ENCODE data around the gene BCAS3. TPM values are rescaled to one million over a fixed set of nuclear protein-coding genes. Genes with fewer than 3 reads are reported as not detected.

BCAS3 gene
- total RNA-seq, 1 experiment from 2014 or later, result 4.2 TPM

GRCh38 chr17:61064087-61064951 is 386.7 kb downstream of the BCAS3 start:
- DNase-seq (ENCODE audit: low read depth), result no peak

DNA sequence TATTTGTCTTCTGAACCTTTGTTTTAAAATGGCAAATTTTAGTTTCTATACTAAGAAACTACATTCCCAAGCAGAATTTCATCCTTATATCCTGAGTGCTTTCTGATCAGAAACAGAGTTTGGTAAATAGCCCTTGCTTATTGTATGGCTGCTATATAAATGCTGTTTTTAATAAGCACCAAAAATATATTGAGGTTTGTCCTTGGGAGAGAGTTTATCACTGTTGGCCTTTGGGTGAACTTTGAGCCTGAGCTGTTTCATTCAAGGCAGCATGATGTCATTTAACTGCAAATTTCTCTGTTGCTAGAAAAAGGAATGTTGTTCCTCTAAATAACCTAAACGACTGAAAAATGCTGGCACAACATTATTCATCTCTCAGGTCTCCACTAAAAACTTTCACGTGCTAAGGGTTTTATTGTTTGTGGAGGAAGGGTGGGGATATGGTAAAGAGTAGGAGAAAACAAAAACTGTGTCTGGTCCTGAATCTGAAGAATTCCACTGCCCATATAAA is 387.7 kb downstream of the BCAS3 start:
- DNase-seq (ENCODE audit: low read depth), result peak; percentile 7

GRCh38 chr17:61066062-61066461 is 388.4 kb downstream of the BCAS3 start:
- no peak for DNase-seq (ENCODE audit: low read depth)

GRCh38 chr17:61070649-61071048 is 393.0 kb downstream of the BCAS3 start:
- no peak for DNase-seq (ENCODE audit: low read depth)

- no peak for DNase-seq (ENCODE audit: low read depth)
These were observed 395.0 kb downstream of the BCAS3 start for GRCh38 chr17:61072648-61073047.

- DNase-seq (ENCODE audit: low read depth), result no peak
These were observed 395.5 kb downstream of the BCAS3 start for GRCh38 chr17:61073131-61073530.

DNA sequence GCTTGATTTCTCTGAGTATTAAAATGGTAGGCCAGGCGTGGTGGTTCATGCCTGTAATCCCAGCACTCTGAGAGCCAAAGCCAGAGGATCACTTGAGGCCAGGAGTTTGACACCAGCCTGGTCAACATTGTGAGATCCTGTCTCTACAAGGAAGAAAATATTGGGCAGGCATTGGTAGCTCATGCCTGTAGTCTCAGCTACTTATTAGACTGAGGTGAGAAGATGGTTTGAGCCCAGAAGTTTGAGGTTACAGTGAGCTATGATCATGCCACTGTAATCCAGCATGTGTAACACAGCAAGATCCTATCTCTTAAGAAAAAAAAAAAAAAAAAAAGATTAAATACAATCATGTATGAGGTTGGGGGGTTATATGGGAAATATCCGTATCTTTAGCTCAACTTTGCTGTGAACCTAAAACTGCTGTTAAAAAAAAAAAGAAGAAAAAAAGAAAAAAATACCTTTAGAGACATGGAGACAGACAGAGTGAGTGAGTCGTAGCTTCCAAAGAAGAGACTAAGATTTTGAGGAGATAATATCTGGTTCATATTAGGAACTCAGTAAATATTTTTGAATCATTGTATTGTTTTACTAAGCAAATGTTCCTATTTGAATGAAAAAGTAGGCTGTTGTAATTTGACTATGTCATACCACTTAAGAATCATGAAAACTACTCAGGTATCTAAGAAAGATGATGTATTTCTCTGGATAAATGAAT is 396.3 kb downstream of the BCAS3 start:
- no peak for DNase-seq (ENCODE audit: low read depth)

DNA sequence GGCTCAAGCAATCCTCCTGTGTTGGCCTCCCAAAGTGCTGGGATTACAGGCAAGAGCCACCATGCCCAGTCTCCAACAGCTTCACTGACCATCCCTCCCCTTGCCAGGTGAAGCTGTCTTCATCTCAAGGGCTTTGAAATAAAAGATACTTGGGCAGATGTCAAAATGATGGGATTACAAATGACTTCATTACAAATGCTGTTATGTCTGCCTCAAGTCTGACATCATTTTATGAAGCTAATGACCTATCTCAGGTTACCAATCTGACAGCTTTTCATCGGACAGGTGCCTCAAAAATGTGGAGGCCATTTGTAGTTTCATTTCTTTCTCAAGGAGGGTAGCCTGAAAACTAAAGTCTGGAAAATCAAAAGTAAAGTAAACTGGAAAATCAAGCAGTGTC is 398.3 kb downstream of the BCAS3 start:
- DNase-seq (ENCODE audit: low read depth), result no peak

DNA sequence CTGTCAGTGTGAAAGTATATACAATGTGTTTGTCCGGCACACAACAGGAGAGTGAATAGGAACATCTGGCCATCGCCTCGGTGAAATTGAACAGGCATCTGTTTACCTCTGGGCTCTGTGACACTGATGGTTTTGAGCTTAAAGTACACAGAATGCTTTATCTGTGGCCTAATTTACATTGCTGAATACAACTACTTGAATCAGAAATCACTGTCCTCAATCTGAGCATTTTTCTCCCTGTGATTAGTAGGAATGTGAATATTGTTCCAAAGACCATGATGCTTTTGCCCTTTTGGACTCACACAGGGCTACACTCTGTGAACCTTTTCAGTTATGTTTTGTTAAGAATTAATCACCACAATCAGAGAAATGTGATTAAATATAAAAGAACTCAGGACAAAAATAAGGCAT is 399.0 kb downstream of the BCAS3 start:
- DNase-seq (ENCODE audit: low read depth), result no peak

DNA sequence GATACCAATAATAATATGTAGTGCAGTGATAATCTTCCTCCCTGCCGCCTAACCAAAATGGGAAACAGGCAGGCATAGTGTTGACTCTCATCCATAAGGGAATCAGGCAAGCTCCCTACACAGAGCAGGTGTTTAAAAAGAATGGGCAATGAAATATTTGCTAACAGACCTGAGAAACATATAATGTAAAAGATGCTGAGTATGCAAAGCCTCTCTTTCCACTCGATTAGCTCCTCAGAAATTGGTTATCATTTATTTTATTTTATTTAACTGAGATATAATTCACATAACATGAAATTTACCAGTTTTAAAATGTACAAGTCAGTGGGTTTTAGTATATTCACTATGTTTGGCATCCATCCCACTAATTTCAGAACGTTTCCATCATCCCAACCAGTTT is 404.3 kb downstream of the BCAS3 start:
- DNase-seq (ENCODE audit: low read depth), result no peak

GRCh38 chr17:61084260-61084659 is 406.6 kb downstream of the BCAS3 start:
- DNase-seq (ENCODE audit: low read depth), result no peak

DNA sequence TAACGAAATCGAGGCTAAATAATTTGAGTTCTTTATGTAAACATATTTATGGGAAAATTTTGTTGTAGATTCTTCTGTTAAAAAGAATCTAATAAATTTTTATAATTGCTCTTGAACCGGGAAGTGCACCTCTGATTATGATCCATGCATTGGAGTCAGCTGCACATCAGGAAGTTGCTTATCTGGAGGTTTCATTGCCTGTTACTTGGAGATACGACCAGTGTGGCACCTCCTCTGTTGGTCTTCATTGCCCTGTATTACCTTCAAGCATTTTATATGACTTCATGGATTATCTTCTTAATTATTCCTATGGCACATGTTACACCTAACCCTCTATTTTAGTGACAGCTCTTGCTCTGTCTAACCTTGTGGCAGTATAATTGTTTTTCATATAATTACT is 409.4 kb downstream of the BCAS3 start:
- no peak for DNase-seq (ENCODE audit: low read depth)

DNA sequence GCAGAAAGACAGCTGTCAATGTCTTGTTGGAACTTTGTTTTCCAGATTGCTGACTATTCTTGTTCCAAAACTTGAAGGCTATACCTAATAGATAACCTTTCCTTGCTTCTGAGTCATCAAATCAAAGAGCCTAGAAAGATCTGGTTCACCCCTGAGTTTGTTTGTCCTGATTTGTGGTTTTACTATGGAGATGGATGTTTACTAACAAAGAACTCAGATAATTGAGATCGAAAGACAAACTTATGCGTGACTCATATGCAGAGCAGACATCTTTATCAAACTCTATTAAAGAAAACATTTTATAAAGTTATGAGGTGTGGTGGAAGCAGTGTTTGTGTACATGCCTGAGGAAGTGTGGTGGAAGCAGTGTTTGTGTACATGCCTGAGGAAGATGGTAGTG is 410.9 kb downstream of the BCAS3 start:
- DNase-seq (ENCODE audit: low read depth), result no peak

GRCh38 chr17:61091096-61091495 is 413.4 kb downstream of the BCAS3 start:
- no peak for DNase-seq (ENCODE audit: low read depth)

- no peak for DNase-seq (ENCODE audit: low read depth)
These were observed 420.1 kb downstream of the BCAS3 start for GRCh38 chr17:61097781-61098180.

DNA sequence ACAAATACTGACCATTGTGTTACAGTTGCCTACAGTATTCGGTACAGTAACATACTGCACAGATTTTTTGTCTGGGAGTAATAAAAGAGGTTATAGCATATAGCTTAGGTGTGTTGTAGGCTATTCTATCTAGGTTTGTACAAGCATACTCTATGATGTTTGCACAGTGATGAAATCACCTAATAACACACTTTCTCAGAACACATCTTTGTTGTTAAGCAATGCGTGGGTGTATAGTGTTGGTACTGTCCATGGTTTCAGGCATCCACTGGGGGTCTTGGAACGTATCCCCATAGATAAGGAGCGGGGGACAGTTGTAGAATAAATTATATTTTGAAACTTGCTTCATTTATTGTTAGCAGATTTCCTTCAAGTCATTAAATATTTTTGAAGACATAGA is 428.7 kb downstream of the BCAS3 start:
- no peak for DNase-seq (ENCODE audit: low read depth)

DNA sequence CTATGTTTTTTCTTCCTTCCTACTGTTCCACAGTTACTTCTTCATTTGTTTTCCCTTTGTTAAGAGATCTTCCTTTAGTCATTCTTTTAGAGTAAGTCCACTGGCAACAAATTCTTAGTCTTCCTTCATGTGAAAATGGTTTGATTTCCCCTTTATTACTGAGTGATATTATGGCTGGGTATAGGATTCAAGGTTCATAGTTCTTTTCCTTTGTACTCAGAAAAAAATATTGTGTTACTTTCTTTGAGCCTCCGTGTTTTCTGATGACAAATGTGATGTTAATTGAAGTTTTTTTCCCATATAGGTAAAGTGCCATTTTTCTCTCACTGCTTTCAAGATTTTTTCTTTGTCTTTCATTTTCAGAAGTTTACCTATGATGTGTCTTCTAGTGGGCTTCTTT is 438.9 kb downstream of the BCAS3 start:
- DNase-seq (ENCODE audit: low read depth), result no peak

- DNase-seq (ENCODE audit: low read depth), result no peak
These were observed 440.3 kb downstream of the BCAS3 start for GRCh38 chr17:61117983-61118382.

DNA sequence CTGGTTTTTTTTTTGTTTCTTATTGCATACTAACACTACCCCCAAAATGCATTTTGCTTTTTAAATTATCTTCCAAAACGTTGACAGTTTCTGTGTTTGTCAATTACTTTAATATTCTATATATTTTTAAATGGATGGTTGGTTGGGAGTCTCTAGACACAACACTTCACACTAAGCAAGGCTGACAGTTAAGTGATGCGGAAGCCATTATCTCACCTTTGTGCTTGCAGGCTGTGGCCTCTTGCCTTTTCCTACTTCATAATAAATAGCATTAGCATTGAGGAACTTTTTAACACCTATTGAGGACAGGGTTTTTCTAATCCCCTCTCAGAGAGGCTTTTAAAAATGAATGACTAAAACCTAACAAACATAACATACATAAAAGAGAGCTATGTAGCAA is 441.2 kb downstream of the BCAS3 start:
- DNase-seq (ENCODE audit: low read depth), result no peak

DNA sequence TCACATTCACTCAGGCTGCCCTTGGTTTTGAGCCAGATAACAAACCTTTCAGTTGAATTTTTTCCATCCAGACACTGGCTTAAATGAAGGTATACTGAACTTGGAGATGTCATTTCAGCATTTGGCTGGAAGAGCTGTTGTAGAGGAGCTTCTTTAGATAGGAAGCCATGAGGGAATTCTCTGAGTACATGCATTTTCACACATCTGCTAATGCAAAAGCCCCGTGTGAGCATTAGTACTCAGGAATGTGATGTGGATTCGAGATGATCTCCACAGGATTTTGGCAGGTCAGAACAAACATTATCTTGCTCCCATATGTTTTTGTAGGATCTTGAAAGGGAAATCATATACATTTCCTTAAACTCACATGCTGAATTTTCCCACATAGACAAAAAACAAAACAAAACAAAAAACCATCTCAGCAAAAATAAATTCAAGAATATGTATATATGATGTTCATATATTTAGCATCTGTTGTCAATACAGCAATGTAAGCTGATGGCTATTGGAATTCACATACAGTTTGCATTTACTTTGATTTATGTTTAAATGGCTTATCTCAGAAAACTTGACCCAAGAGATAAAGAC is 444.8 kb downstream of the BCAS3 start:
- no peak for DNase-seq (ENCODE audit: low read depth)

GRCh38 chr17:61124562-61124961 is 446.9 kb downstream of the BCAS3 start:
- no peak for DNase-seq (ENCODE audit: low read depth)

DNA sequence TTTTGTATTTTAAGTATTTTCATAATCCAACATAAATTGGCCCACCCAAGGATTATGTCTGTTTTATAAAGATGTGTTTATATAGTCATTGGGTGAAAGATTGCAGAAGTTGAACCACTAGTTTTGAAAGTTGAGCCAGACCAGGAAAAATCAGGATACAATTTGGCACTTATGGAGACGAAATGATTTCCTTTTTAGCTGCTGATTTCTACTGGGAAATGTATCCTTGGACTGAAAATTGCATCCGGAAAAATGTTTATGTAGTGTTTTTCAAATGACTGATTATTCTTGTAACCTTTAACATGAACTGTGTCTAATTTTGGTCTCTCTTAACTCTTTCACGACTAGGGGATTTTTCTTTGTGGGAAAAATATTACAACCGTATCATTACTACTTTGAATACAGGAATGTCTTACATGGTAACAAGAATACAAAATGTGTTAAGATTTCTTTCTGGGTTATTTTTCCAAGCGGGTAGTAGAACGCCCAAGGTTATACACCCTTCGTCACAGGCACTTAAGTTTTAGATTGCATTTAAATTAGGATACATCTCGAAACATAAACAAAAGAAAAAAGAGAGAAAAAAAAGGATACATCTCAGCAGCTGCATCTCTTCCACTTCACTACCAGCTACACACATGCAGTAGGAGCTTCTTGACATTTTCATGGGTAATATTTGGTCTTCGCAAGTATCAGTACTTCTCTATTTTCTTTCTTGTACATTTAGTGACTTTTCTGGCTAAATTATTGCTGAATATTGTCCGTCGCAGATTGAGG is 449.0 kb downstream of the BCAS3 start:
- DNase-seq (ENCODE audit: low read depth), result no peak

All from Daoy (cell line).